Fibroblast of the aortic adventitia (primary cell): ENCODE data around the gene PTGES3. TPM values are rescaled to one million over a fixed set of nuclear protein-coding genes. Genes with fewer than 3 reads are reported as not detected.

Source experiments
- DNase-seq: peaks from one replicate; pipeline ENCODE4 v3.0.0-alpha.2; 2010; ENCODE audit warnings: low read depth
- H3K4me3 ChIP-seq: 2 replicates; pipeline ENCODE4 v1.5.1; 2011; ENCODE audit warnings: low read depth, mild to moderate bottlenecking, control low read depth, low read length, moderate library complexity
- CTCF ChIP-seq: IDR thresholded peaks from 2 replicates; pipeline ENCODE4 v1.5.1; 2011; ENCODE audit warnings: mild to moderate bottlenecking, low read length, control low read depth, inconsistent platforms; ENCODE audit not compliant: insufficient read depth
- total RNA-seq: library from RNA; depleted of rRNA; stranded (reverse); fragments of >200 nt; gene quantifications from 2 replicates; pipeline ENCODE4 v1.2.3, GENCODE V29; 2012; ENCODE audit warnings: low replicate concordance

Gene PTGES3
- total RNA-seq, 1 donor, result 129 TPM

GRCh38 chr12:56718636-56719035 is 30.6 kb upstream of the PTGES3 start:
- DNase-seq, result no peak
- TF ChIP-seq CTCF, result no peak
- H3K4me3 ChIP-seq, result no peak overlapping the region

- DNase-seq, result no peak
- no peak for TF ChIP-seq CTCF
- no peak overlapping the region for H3K4me3 ChIP-seq
Observed at GRCh38 chr12:56718149-56718548, 30.1 kb upstream of the PTGES3 start.

GRCh38 chr12:56716933-56717880 is 29.1 kb upstream of the PTGES3 start:
- no peak for DNase-seq
- TF ChIP-seq CTCF, result no peak
- H3K4me3 ChIP-seq, result no peak overlapping the region

GRCh38 chr12:56716458-56716857 is 28.4 kb upstream of the PTGES3 start:
- no peak for DNase-seq
- no peak overlapping the region for H3K4me3 ChIP-seq

GRCh38 chr12:56715798-56716197 is 27.7 kb upstream of the PTGES3 start:
- no peak for TF ChIP-seq CTCF
- H3K4me3 ChIP-seq, result no peak overlapping the region
- DNase-seq, result no peak

More at GRCh38 chr12:56716458-56716857, 28.4 kb upstream of the PTGES3 start:
- TF ChIP-seq CTCF, result no peak

GRCh38 chr12:56714431-56714929 is 26.4 kb upstream of the PTGES3 start:
- TF ChIP-seq CTCF, result no peak
- no peak overlapping the region for H3K4me3 ChIP-seq
- no peak for DNase-seq
